Upper lobe of left lung (tissue), 4 donors: ENCODE results near the gene KRTAP19-5.

Experiments
- EP300 ChIP-seq, 4 donors: sonication (generic); formaldehyde crosslinking; IDR thresholded peaks; one replicate each; pipeline ENCODE4 v1.5.1; 2017; ENCODE audit warnings: antibody characterized with exemption in 4 of 4, control low read depth in 2 of 4
- POLR2A ChIP-seq, 4 donors: fragments of 450-650 bp; IDR thresholded peaks; one replicate each; pipeline ENCODE4 v1.5.1; 2016 to 2017; ENCODE audit warnings: antibody characterized with exemption in 4 of 4, mild to moderate bottlenecking in 2 of 4
- POLR2AphosphoS5 ChIP-seq, 2 donors: sonication (generic); formaldehyde crosslinking; IDR thresholded peaks; one replicate each; pipeline ENCODE4 v1.5.1; 2017; ENCODE audit warnings: antibody characterized with exemption in 2 of 2
- TF ChIP-seq, protein P1 (sequence below), 6 experiments: fragments of 450-650 bp in 4 of 6; fragments of 200-600 bp in 2 of 6; sonication (generic) in 2 of 6; IDR thresholded peaks; one replicate each; pipeline ENCODE4 v1.5.1; 2016 to 2019; ENCODE audit warnings: antibody characterized with exemption in 6 of 6

GRCh38 chr21:30518876-30519275, 16.9 kb upstream of the KRTAP19-5 start:
- TF ChIP-seq, protein P1, sequence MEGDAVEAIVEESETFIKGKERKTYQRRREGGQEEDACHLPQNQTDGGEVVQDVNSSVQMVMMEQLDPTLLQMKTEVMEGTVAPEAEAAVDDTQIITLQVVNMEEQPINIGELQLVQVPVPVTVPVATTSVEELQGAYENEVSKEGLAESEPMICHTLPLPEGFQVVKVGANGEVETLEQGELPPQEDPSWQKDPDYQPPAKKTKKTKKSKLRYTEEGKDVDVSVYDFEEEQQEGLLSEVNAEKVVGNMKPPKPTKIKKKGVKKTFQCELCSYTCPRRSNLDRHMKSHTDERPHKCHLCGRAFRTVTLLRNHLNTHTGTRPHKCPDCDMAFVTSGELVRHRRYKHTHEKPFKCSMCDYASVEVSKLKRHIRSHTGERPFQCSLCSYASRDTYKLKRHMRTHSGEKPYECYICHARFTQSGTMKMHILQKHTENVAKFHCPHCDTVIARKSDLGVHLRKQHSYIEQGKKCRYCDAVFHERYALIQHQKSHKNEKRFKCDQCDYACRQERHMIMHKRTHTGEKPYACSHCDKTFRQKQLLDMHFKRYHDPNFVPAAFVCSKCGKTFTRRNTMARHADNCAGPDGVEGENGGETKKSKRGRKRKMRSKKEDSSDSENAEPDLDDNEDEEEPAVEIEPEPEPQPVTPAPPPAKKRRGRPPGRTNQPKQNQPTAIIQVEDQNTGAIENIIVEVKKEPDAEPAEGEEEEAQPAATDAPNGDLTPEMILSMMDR (IDR thresholded peaks at IDR 0.05), result no peak
- no peak for TF ChIP-seq POLR2A (IDR thresholded peaks at IDR 0.05)
- no peak for TF ChIP-seq POLR2AphosphoS5 (IDR thresholded peaks at IDR 0.05)
- no peak for TF ChIP-seq EP300 (IDR thresholded peaks at IDR 0.05)
